Smooth muscle cell (in vitro differentiated cells): Measurements from ENCODE around the gene NELFCD. TPM values are rescaled to one million over a fixed set of nuclear protein-coding genes. Genes with fewer than 3 reads are reported as not detected.

Experiments
- DNase-seq: peaks from one replicate; lab custom pipeline; 2025; ENCODE audit not compliant: unreplicated experiment; lab: John Stamatoyannopoulos, UW
- H2AFZ ChIP-seq: fragments of 200-600 bp; sonication (generic); 2 replicates; pipeline ENCODE4 v1.6.0; 2016; ENCODE audit warnings: antibody characterized with exemption, low read depth, mild to moderate bottlenecking
- H3F3A ChIP-seq: fragments of 200-600 bp; sonication (generic); 2 replicates; pipeline ENCODE4 v1.6.0; 2017; ENCODE audit warnings: antibody characterized with exemption, low read depth
- H3K27ac ChIP-seq: fragments of 200-600 bp; sonication (generic); 2 replicates; pipeline ENCODE4 v1.5.1; 2016; ENCODE audit warnings: low read depth, mild to moderate bottlenecking
- H3K27me3 ChIP-seq: fragments of 200-600 bp; sonication (generic); 2 replicates; pipeline ENCODE4 v1.6.1; 2016; ENCODE audit warnings: low read depth, mild to moderate bottlenecking
- H3K36me3 ChIP-seq: fragments of 200-600 bp; sonication (generic); 2 replicates; pipeline ENCODE4 v1.5.1; 2016; ENCODE audit warnings: low read depth
- H3K4me1 ChIP-seq: fragments of 200-600 bp; sonication (generic); 2 replicates; pipeline ENCODE4 v1.5.1; 2016; ENCODE audit warnings: low read depth
- H3K4me2 ChIP-seq: fragments of 200-600 bp; sonication (generic); 2 replicates; pipeline ENCODE4 v1.6.0; 2016; ENCODE audit warnings: mild to moderate bottlenecking
- H3K4me3 ChIP-seq: fragments of 200-600 bp; sonication (generic); 2 replicates; pipeline ENCODE4 v1.5.1; 2016; ENCODE audit warnings: mild to moderate bottlenecking
- H3K79me2 ChIP-seq: fragments of 200-600 bp; sonication (generic); 2 replicates; pipeline ENCODE4 v1.6.0; 2016; ENCODE audit warnings: low read depth, mild to moderate bottlenecking
- H3K9ac ChIP-seq: fragments of 200-600 bp; sonication (generic); 2 replicates; pipeline ENCODE4 v1.6.0; 2016; ENCODE audit warnings: low read depth
- H3K9me3 ChIP-seq: fragments of 200-600 bp; sonication (generic); replicated peaks from 2 replicates; pipeline ENCODE4 v1.5.1; 2016; ENCODE audit warnings: low read depth
- H4K20me1 ChIP-seq: fragments of 200-600 bp; sonication (generic); 2 replicates; pipeline ENCODE4 v1.6.0; 2016; ENCODE audit warnings: low read depth
- WGBS: methylation state at CpG from one replicate; pipeline ENCODE4 v1.1.7; 2016; ENCODE audit warnings: low lambda C conversion rate; 5-methylcytosine and 5-hydroxymethylcytosine counted together
- polyA plus RNA-seq: library from polyadenylated mRNA; unstranded; fragments of >200 nt; fragmentation: Nextera tagmentation; extraction: Ambion mirVana; gene quantifications from 2 replicates; pipeline ENCODE4 v1.2.1, GENCODE V29; 2016
- total RNA-seq: library from RNA; depleted of rRNA; stranded (reverse); fragments of >200 nt; gene quantifications from 2 replicates; pipeline ENCODE4 v1.2.3, GENCODE V29; 2014
- TF ChIP-seq, protein P1 (sequence below): fragments of 200-600 bp; sonication (generic); IDR thresholded peaks from 2 replicates; pipeline ENCODE4 v1.5.1; 2017; ENCODE audit warnings: borderline replicate concordance, mild to moderate bottlenecking, antibody characterized with exemption; ENCODE audit not compliant: insufficient read depth, poor library complexity, severe bottlenecking

Gene NELFCD
- total and polyA plus RNA-seq, 2 experiments from 2014 or later, result 25.4 to 40.3 TPM

- H3K4me2 ChIP-seq, result no peak overlapping the region
- no peaks in the 10 kb centered on the region for H4K20me1 ChIP-seq
- H3K9ac ChIP-seq, result no peak overlapping the region
- H3K4me3 ChIP-seq, result no peak overlapping the region
- no peak for DNase-seq
- TF ChIP-seq, protein P1, sequence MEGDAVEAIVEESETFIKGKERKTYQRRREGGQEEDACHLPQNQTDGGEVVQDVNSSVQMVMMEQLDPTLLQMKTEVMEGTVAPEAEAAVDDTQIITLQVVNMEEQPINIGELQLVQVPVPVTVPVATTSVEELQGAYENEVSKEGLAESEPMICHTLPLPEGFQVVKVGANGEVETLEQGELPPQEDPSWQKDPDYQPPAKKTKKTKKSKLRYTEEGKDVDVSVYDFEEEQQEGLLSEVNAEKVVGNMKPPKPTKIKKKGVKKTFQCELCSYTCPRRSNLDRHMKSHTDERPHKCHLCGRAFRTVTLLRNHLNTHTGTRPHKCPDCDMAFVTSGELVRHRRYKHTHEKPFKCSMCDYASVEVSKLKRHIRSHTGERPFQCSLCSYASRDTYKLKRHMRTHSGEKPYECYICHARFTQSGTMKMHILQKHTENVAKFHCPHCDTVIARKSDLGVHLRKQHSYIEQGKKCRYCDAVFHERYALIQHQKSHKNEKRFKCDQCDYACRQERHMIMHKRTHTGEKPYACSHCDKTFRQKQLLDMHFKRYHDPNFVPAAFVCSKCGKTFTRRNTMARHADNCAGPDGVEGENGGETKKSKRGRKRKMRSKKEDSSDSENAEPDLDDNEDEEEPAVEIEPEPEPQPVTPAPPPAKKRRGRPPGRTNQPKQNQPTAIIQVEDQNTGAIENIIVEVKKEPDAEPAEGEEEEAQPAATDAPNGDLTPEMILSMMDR, result no peak
- no peaks in the 10 kb centered on the region for H3K79me2 ChIP-seq
- H3K9me3 ChIP-seq, result peaks cover 7% of the 10 kb centered on the region
- no peak overlapping the region for H3K27ac ChIP-seq
- H3K36me3 ChIP-seq, result no peaks in the 10 kb centered on the region
- H3K27me3 ChIP-seq, result no peaks in the 10 kb centered on the region
- WGBS, result 80% methylated on average over 1 of the region's 1 CpG
- H2AFZ ChIP-seq, result no peak overlapping the region
- H3F3A ChIP-seq, result no peaks in the 10 kb centered on the region
- no peaks in the 10 kb centered on the region for H3K4me1 ChIP-seq
These were observed 10.9 kb upstream of the NELFCD start for GRCh38 chr20:58970146-58970545.

- no peak for DNase-seq
- Histone ChIP-seq H3K9ac (no peak overlapping the region), H3K9me3 (peaks cover 7% of the 10 kb centered on the region), H3F3A (no peaks in the 10 kb centered on the region), H3K27me3 (no peaks in the 10 kb centered on the region), H3K27ac (no peak overlapping the region), H4K20me1 (no peaks in the 10 kb centered on the region), H3K4me3 (no peak overlapping the region), H3K4me2 (no peak overlapping the region), H2AFZ (no peak overlapping the region), H3K79me2 (no peaks in the 10 kb centered on the region), H3K4me1 (no peaks in the 10 kb centered on the region), H3K36me3 (no peaks in the 10 kb centered on the region)
- TF ChIP-seq, protein P1, result no peak
- 86% methylated on average over 6 of the region's 6 CpGs for WGBS
These were observed 9.6 kb upstream of the NELFCD start for GRCh38 chr20:58971429-58971828.

DNA sequence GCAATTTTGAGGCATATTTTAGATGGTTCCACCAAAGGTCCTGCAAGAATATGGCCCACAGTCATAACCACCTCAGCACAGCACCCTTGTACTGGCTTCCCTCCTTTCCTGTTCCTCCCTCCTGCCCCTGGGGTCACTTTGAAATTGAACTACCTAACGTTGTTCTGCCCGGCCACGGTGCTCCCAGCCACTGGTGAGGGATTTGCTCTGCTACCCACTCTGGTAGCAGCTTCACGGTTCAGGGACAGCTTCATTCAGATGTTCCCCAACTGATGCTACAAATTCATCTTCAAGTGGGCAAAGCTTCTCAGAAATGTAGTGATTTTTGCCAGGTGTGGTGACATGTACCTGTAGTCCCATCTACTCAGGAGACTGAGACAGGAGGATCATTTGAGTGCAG lies 7.9 kb upstream of the NELFCD start:
- Histone ChIP-seq H3K9ac (no peak overlapping the region), H3F3A (no peaks in the 10 kb centered on the region), H3K4me3 (no peak overlapping the region), H2AFZ (no peak overlapping the region), H3K27ac (no peak overlapping the region), H3K4me1 (no peaks in the 10 kb centered on the region), H3K9me3 (peaks cover 7% of the 10 kb centered on the region), H3K79me2 (no peaks in the 10 kb centered on the region), H3K36me3 (no peaks in the 10 kb centered on the region), H3K4me2 (no peak overlapping the region), H4K20me1 (no peaks in the 10 kb centered on the region), H3K27me3 (no peaks in the 10 kb centered on the region)
- TF ChIP-seq, protein P1, result no peak
- 91% methylated on average over 4 of the region's 4 CpGs for WGBS
- DNase-seq, result no peak

DNA sequence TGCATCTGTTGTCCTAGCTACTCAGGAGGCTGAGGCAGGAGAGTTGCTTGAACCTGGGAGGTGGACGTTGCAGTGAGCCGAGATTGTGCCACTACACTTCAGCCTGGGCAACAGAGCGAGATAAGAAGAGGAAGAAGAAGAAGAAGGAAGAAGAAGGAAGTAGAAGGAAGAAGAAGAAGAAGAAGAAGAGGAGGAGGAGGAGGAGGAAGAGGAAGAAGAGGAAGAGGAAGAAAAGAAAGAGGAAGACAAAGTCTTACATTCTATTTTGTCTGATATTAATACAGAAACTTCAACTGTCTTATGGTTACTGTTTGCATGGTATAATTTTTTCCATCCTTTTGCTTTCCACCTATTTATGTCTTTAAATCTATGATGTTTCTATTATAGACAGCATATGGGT lies 7.2 kb upstream of the NELFCD start:
- Histone ChIP-seq H3K79me2 (no peaks in the 10 kb centered on the region), H3K4me1 (no peaks in the 10 kb centered on the region), H3K9ac (no peak overlapping the region), H3K27me3 (no peaks in the 10 kb centered on the region), H3K4me3 (no peak overlapping the region), H2AFZ (no peak overlapping the region), H3K4me2 (no peak overlapping the region), H4K20me1 (no peaks in the 10 kb centered on the region), H3F3A (no peaks in the 10 kb centered on the region), H3K9me3 (peaks cover 7% of the 10 kb centered on the region), H3K27ac (no peak overlapping the region), H3K36me3 (no peaks in the 10 kb centered on the region)
- 88% methylated on average over 3 of the region's 3 CpGs for WGBS
- no peak for DNase-seq
- TF ChIP-seq, protein P1, result no peak
